ENCODE results near the gene PREB.

Gene PREB

DNA sequence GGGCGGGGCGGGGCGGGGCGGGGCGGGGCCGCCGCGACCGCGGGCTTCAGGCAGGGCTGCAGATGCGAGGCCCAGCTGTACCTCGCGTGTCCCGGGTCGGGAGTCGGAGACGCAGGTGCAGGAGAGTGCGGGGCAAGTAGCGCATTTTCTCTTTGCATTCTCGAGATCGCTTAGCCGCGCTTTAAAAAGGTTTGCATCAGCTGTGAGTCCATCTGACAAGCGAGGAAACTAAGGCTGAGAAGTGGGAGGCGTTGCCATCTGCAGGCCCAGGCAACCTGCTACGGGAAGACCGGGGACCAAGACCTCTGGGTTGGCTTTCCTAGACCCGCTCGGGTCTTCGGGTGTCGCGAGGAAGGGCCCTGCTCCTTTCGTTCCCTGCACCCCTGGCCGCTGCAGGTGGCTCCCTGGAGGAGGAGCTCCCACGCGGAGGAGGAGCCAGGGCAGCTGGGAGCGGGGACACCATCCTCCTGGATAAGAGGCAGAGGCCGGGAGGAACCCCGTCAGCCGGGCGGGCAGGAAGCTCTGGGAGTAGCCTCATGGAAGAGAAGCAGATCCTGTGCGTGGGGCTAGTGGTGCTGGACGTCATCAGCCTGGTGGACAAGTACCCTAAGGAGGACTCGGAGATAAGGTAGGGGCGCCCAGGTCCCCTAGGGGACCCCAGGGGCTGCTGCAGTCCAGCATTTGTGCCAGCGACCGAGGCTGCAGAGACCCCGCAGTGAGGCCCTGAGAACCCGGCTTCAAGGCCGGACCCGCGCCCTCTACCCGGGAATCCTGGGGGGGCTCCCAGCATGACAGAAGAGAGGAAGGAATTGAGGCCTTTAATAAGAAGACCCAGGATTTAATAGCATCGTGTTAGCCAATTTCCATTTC, 47.5 kb downstream of the PREB start, which contains the start of gene KHK:
Gene KHK, plus strand, starts transcription at position 49 of the 870 bp plus-strand sequence. Its CDS starts 488 bp downstream, at position 537.
- CTCF ChIA-PET, result interaction anchor here (0.6 to 10.3 kb wide), 19 partner anchors 9 to 216 kb away, joined by 3 to 73 read pairs (median 7); partner anchors contain the start of genes AGBL5, EMILIN1 and TRIM54
- TF ChIP-seq, protein P1, sequence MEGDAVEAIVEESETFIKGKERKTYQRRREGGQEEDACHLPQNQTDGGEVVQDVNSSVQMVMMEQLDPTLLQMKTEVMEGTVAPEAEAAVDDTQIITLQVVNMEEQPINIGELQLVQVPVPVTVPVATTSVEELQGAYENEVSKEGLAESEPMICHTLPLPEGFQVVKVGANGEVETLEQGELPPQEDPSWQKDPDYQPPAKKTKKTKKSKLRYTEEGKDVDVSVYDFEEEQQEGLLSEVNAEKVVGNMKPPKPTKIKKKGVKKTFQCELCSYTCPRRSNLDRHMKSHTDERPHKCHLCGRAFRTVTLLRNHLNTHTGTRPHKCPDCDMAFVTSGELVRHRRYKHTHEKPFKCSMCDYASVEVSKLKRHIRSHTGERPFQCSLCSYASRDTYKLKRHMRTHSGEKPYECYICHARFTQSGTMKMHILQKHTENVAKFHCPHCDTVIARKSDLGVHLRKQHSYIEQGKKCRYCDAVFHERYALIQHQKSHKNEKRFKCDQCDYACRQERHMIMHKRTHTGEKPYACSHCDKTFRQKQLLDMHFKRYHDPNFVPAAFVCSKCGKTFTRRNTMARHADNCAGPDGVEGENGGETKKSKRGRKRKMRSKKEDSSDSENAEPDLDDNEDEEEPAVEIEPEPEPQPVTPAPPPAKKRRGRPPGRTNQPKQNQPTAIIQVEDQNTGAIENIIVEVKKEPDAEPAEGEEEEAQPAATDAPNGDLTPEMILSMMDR (IDR thresholded peaks at IDR 0.05; ENCODE audit: insufficient read depth, low read length, missing control alignments), result no peak
- DNase-seq (ENCODE audit: low read depth, low spot score), result no peak
- POLR2A ChIA-PET, result interaction anchor here (1.1 to 2.6 kb wide), 3 partner anchors 15 to 64 kb away, joined by 3 to 18 read pairs (median 6); partner anchors contain the start of genes AGBL5 and OST4
- peak within 1 kb of the TSS; percentile 46 for H3K4me3 ChIP-seq (ENCODE audit: low read depth, low read length)

DNA sequence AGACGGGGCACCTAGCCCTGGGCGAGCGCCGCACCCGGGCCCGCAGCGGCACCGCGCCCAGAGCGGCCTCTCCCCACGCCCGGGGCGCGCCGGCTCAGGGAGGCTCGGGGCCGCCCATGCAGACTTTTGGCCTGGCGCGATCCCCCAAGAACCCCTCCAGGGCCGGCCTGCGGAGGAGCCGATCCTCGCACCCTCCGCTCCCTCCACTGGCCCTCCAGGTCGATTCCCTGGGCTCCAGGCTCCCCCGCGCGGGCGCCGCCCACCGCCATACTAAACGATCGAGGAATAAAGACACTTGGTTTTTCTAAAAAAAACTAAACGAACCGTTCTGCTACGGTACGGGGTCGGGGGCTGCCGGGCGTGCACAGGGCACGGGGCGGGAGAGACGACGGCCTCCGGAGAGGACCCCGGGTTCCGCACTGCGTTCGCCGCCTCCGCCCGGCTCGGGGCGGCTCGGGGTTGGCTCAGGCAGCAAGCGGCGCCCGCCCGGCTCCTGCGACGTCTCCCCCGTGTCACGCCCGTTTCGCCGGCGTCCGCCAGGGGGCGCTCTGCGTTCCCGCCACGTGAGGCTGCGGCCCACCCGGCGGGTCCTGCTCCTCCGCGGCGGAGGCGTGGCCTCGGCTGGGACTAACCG, 48.2 kb downstream of the PREB start:
- TF ChIP-seq, protein P1 (IDR thresholded peaks at IDR 0.05; ENCODE audit: insufficient read depth, low read length, missing control alignments), result peak; percentile 94
- POLR2A ChIA-PET, result interaction anchor here (1.1 to 2.6 kb wide), 4 partner anchors 10 to 63 kb away, joined by 3 to 18 read pairs (median 4); partner anchors contain the start of genes AGBL5 and OST4
- DNase-seq (ENCODE audit: low read depth, low spot score), result no peak

DNA sequence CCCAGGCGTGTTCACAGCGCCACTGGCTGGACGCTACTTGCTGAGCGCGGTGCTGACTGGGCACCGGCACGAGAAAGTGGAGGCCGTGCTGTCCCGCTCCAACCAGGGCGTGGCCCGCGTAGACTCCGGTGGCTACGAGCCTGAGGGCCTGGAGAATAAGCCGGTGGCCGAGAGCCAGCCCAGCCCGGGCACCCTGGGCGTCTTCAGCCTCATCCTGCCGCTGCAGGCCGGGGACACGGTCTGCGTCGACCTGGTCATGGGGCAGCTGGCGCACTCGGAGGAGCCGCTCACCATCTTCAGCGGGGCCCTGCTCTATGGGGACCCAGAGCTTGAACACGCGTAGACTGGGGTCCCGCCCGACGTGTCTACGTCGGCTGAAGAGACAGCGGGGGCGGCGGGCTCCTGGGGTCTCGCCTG, 48.8 kb downstream of the PREB start:
- TF ChIP-seq, protein P1 (IDR thresholded peaks at IDR 0.05; ENCODE audit: insufficient read depth, low read length, missing control alignments), result peak; percentile 65
- no peak for DNase-seq (ENCODE audit: low read depth, low spot score)
- H3K4me3 ChIP-seq (ENCODE audit: low read depth, low read length), result peak overlapping the region; percentile 27
- ChIA-PET CTCF (interaction anchor here (0.7 to 10.3 kb wide), 15 partner anchors 7 to 240 kb away, joined by 3 to 73 read pairs (median 8); partner anchors contain the start of genes AGBL5, OST4 and TMEM214), POLR2A (interaction anchor here (1.3 kb wide), 1 partner anchor 9 kb away, joined by 3 read pairs; no protein-coding TSS in a partner anchor)

More for the DNA sequence above, 48.2 kb downstream of the PREB start:
- peak overlapping the region; percentile 42 for H3K4me3 ChIP-seq (ENCODE audit: low read depth, low read length)
- CTCF ChIA-PET, result interaction anchor here (0.7 to 10.3 kb wide), 13 partner anchors 10 to 240 kb away, joined by 3 to 73 read pairs (median 9); partner anchors contain the start of genes AGBL5, OST4 and TMEM214

DNA sequence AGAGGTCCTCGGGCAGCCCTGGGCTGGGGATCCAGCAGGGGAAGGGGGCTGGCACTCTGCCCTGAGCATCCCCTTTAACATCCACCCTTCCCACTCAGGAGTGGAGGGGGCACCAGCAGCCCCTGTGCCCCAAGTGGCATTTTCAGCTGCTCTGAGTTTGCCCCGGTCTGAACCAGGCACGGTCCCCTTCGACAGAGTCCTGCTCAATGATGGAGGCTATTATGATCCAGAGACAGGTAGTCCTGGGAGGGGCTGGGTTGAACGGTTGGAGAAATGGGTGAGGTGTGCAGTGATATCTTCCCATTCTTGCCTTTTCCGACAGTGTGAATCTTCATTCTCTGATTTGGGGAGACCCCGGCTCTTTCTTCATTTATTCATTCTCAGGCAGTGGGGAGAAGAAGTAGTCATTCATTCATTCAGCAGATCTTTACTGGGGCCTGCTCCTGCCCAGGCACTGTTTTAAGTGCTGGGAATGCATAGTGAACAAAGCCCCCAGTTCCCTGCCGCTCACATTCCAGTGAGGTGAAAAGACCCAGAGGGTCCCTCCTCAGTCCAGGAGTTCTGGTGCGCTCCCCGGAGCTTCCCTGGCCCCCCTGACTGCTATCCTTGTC, 49.3 kb downstream of the PREB start:
- ChIA-PET POLR2A (interaction anchor here (1.3 kb wide), 1 partner anchor 9 kb away, joined by 3 read pairs; no protein-coding TSS in a partner anchor), CTCF (interaction anchor here (0.6 to 10.3 kb wide), 17 partner anchors 8 to 533 kb away, joined by 3 to 73 read pairs (median 5); partner anchors contain the start of genes AGBL5, OST4 and TMEM214)
- H3K4me3 ChIP-seq (ENCODE audit: low read depth, low read length), result peak overlapping the region; percentile 27
- no peak for DNase-seq (ENCODE audit: low read depth, low spot score)
- TF ChIP-seq, protein P1 (IDR thresholded peaks at IDR 0.05; ENCODE audit: insufficient read depth, low read length, missing control alignments), result no peak

DNA sequence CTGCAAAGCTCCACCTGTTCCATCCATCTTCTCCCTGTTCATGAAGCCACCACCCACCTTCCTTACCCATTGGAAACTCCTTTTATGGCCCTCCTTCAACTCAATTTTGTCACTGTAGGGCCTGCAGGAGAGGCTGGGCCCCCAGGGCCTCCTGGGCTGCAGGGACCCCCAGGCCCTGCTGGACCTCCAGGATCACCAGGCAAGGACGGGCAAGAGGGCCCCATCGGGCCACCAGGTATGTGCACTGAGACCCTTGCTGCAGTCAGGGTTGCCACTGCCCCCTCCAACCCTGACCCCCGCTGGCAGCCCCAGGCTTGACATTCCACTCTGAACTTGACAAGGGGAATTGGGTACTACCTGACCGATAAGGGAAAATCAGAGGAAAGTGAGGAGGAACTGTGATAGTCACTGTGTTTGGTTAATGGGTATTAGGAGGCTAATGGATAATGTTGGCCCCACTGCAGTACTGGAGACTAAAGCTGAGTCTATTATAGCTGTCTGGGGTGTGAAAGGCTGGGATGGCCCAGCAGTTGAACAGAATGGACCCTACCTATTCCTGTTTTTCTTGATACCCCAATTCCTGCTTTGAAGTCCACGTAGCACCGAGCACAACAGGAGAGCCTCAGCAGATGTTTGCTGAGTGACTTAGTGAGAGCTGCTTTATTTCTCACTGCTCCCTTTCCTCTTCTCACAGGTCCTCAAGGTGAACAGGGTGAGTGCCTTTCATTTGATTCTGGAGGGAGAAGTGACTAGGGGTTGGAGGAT, 50.0 kb downstream of the PREB start:
- TF ChIP-seq, protein P1 (IDR thresholded peaks at IDR 0.05; ENCODE audit: insufficient read depth, low read length, missing control alignments), result no peak
- POLR2A ChIA-PET, result interaction anchor here (4.6 kb wide), 1 partner anchor 13 kb away, joined by 28 read pairs; the partner anchor contains the start of gene OST4
- CTCF ChIA-PET, result interaction anchor here (0.6 to 10.3 kb wide), 15 partner anchors 8 to 533 kb away, joined by 3 to 73 read pairs (median 5); partner anchors contain the start of genes AGBL5 and TMEM214
- no peak for DNase-seq (ENCODE audit: low read depth, low spot score)
- no peak overlapping the region for H3K4me3 ChIP-seq (ENCODE audit: low read depth, low read length)
